HUES48 (cell line): ENCODE data around the gene KRTAP24-1.

Experiments
- H3K27ac ChIP-seq: one replicate; pipeline ENCODE4 v1.7.0; 2013; ENCODE audit warnings: low read depth, low read length, inconsistent platforms
- H3K27me3 ChIP-seq: 2 replicates; pipeline ENCODE4 v1.6.1; 2013; ENCODE audit warnings: mild to moderate bottlenecking, low read length; ENCODE audit not compliant: control insufficient read depth, insufficient read depth
- H3K36me3 ChIP-seq: 2 replicates; pipeline ENCODE4 v1.6.1; 2013; ENCODE audit warnings: low read length; ENCODE audit not compliant: control insufficient read depth, insufficient read depth
- H3K4me1 ChIP-seq: 2 replicates; pipeline ENCODE4 v1.6.1; 2013; ENCODE audit warnings: mild to moderate bottlenecking, low read length; ENCODE audit not compliant: control insufficient read depth, insufficient read depth
- H3K4me3 ChIP-seq: 2 replicates; pipeline ENCODE4 v1.5.1; 2013; ENCODE audit warnings: mild to moderate bottlenecking, low read depth, low read length
- H3K9ac ChIP-seq: 2 replicates; pipeline ENCODE4 v1.6.1; 2013; ENCODE audit warnings: mild to moderate bottlenecking, low read depth, low read length, moderate library complexity
- H3K9me3 ChIP-seq: 2 replicates; pipeline ENCODE4 v1.6.1; 2013; ENCODE audit warnings: low read length; ENCODE audit not compliant: control insufficient read depth, insufficient read depth

The KRTAP24-1 gene

GRCh38 chr21:30268608-30269197 is 14.0 kb downstream of the KRTAP24-1 start:
- Histone ChIP-seq H3K27me3 (no peaks in the 10 kb centered on the region), H3K4me1 (no peaks in the 10 kb centered on the region), H3K36me3 (no peaks in the 10 kb centered on the region), H3K27ac (no peak overlapping the region), H3K4me3 (no peak overlapping the region), H3K9me3 (no peaks in the 10 kb centered on the region; the same call in 1 of the 2 replicates), H3K9ac (no peak overlapping the region)

GRCh38 chr21:30257773-30258172 is 25.0 kb downstream of the KRTAP24-1 start:
- H3K4me3 ChIP-seq = no peak overlapping the region
- no peaks in the 10 kb centered on the region for H3K9me3 ChIP-seq
- no peak overlapping the region for H3K27ac ChIP-seq
- H3K36me3 ChIP-seq = no peaks in the 10 kb centered on the region
- H3K27me3 ChIP-seq = no peaks in the 10 kb centered on the region
- H3K4me1 ChIP-seq = no peaks in the 10 kb centered on the region
- H3K9ac ChIP-seq = no peak overlapping the region

- H3K27ac ChIP-seq = no peak overlapping the region
- no peaks in the 10 kb centered on the region for H3K36me3 ChIP-seq
- H3K9me3 ChIP-seq = no peaks in the 10 kb centered on the region
- H3K4me3 ChIP-seq = no peak overlapping the region
- no peaks in the 10 kb centered on the region for H3K27me3 ChIP-seq
- H3K4me1 ChIP-seq = no peaks in the 10 kb centered on the region
- H3K9ac ChIP-seq = no peak overlapping the region
These were observed 26.6 kb downstream of the KRTAP24-1 start for GRCh38 chr21:30256100-30256499.

GRCh38 chr21:30255679-30256078 is 27.1 kb downstream of the KRTAP24-1 start:
- Histone ChIP-seq H3K36me3 (no peaks in the 10 kb centered on the region), H3K9me3 (no peaks in the 10 kb centered on the region), H3K4me1 (no peaks in the 10 kb centered on the region), H3K27ac (no peak overlapping the region), H3K27me3 (no peaks in the 10 kb centered on the region), H3K9ac (no peak overlapping the region), H3K4me3 (no peak overlapping the region)

GRCh38 chr21:30251781-30252180 is 31.0 kb downstream of the KRTAP24-1 start:
- Histone ChIP-seq H3K4me1 (no peaks in the 10 kb centered on the region), H3K4me3 (no peak overlapping the region), H3K27ac (no peak overlapping the region), H3K9ac (no peak overlapping the region), H3K36me3 (no peaks in the 10 kb centered on the region), H3K9me3 (no peaks in the 10 kb centered on the region), H3K27me3 (no peaks in the 10 kb centered on the region)

- H3K36me3 ChIP-seq = no peaks in the 10 kb centered on the region
- no peaks in the 10 kb centered on the region for H3K27me3 ChIP-seq
- no peaks in the 10 kb centered on the region for H3K4me1 ChIP-seq
- no peak overlapping the region for H3K4me3 ChIP-seq
- no peaks in the 10 kb centered on the region for H3K9me3 ChIP-seq
- H3K27ac ChIP-seq = no peak overlapping the region
- H3K9ac ChIP-seq = no peak overlapping the region
These were observed 32.8 kb downstream of the KRTAP24-1 start for GRCh38 chr21:30249936-30250335.

GRCh38 chr21:30248844-30249243 is 33.9 kb downstream of the KRTAP24-1 start:
- no peak overlapping the region for H3K4me3 ChIP-seq
- no peak overlapping the region for H3K9ac ChIP-seq
- no peaks in the 10 kb centered on the region for H3K27me3 ChIP-seq
- H3K27ac ChIP-seq = no peak overlapping the region
- no peaks in the 10 kb centered on the region for H3K36me3 ChIP-seq
- H3K9me3 ChIP-seq = no peaks in the 10 kb centered on the region
- no peaks in the 10 kb centered on the region for H3K4me1 ChIP-seq

GRCh38 chr21:30245061-30245460 is 37.7 kb downstream of the KRTAP24-1 start:
- no peaks in the 10 kb centered on the region for H3K9me3 ChIP-seq
- H3K27me3 ChIP-seq = no peaks in the 10 kb centered on the region
- no peak overlapping the region for H3K27ac ChIP-seq
- no peaks in the 10 kb centered on the region for H3K36me3 ChIP-seq
- no peak overlapping the region for H3K9ac ChIP-seq
- no peaks in the 10 kb centered on the region for H3K4me1 ChIP-seq
- no peak overlapping the region for H3K4me3 ChIP-seq

- no peak overlapping the region for H3K9ac ChIP-seq
- no peaks in the 10 kb centered on the region for H3K9me3 ChIP-seq
- no peak overlapping the region for H3K4me3 ChIP-seq
- H3K36me3 ChIP-seq = no peaks in the 10 kb centered on the region
- no peaks in the 10 kb centered on the region for H3K4me1 ChIP-seq
- H3K27ac ChIP-seq = no peak overlapping the region
- H3K27me3 ChIP-seq = no peaks in the 10 kb centered on the region
These were observed 39.1 kb downstream of the KRTAP24-1 start for GRCh38 chr21:30243691-30244090.

GRCh38 chr21:30240661-30241060 is 42.1 kb downstream of the KRTAP24-1 start:
- no peaks in the 10 kb centered on the region for H3K36me3 ChIP-seq
- H3K9ac ChIP-seq = no peak overlapping the region
- H3K4me1 ChIP-seq = no peaks in the 10 kb centered on the region
- H3K27ac ChIP-seq = no peak overlapping the region
- no peaks in the 10 kb centered on the region for H3K9me3 ChIP-seq
- H3K27me3 ChIP-seq = no peaks in the 10 kb centered on the region
- H3K4me3 ChIP-seq = no peak overlapping the region

- H3K27ac ChIP-seq = no peak overlapping the region
- no peaks in the 10 kb centered on the region for H3K27me3 ChIP-seq
- no peaks in the 10 kb centered on the region for H3K4me1 ChIP-seq
- H3K9me3 ChIP-seq = no peaks in the 10 kb centered on the region
- no peak overlapping the region for H3K4me3 ChIP-seq
- no peak overlapping the region for H3K9ac ChIP-seq
- no peaks in the 10 kb centered on the region for H3K36me3 ChIP-seq
These were observed 44.6 kb downstream of the KRTAP24-1 start for GRCh38 chr21:30238168-30238567.

- Histone ChIP-seq H3K27me3 (no peaks in the 10 kb centered on the region), H3K27ac (no peak overlapping the region), H3K36me3 (no peaks in the 10 kb centered on the region), H3K9me3 (no peaks in the 10 kb centered on the region), H3K4me1 (no peaks in the 10 kb centered on the region), H3K9ac (no peak overlapping the region), H3K4me3 (no peak overlapping the region)
These were observed 48.1 kb downstream of the KRTAP24-1 start for GRCh38 chr21:30234643-30235042.
